H1 (cell line): ENCODE data around the gene SPRR1B. TPM values are rescaled to one million over a fixed set of nuclear protein-coding genes. Genes with fewer than 3 reads are reported as not detected.

ENCODE experiments used
- CTCF ChIA-PET: fragments of 300-600 bp; sonication (Branson Sonifier 250); formaldehyde crosslinking; loops from one replicate; lab custom pipeline; 2021; ENCODE audit not compliant: partially characterized antibody; lab: Charles Lee
- POLR2A ChIA-PET: fragments of 300-600 bp; sonication (Branson Sonifier 250); formaldehyde crosslinking; loops from one replicate; lab custom pipeline; 2021; ENCODE audit warnings: inconsistent platforms; ENCODE audit not compliant: partially characterized antibody; lab: Charles Lee
- DNase-seq, 2 experiments: peaks; one replicate each; pipeline versions ENCODE4 v3.0.0 to v3.0.0-alpha.2; 2010 to 2022; ENCODE audit warnings: low spot score in 2 of 2, low read depth in 1 of 2, mixed read lengths in 1 of 2
- FAIRE-seq: peaks from 2 replicates; lab custom pipeline; 2011; peaks lifted over from hg19 to GRCh38; lab: Jason Lieb, UNC
- H2AFZ ChIP-seq: 2 replicates; pipeline ENCODE4 v1.8.1; 2012; ENCODE audit warnings: low read length, inconsistent platforms
- H2AK5ac ChIP-seq: 2 replicates; pipeline ENCODE4 v1.6.1; 2013; ENCODE audit warnings: low read depth, low read length
- H2BK120ac ChIP-seq: replicated peaks from 2 replicates; pipeline ENCODE3; 2013; ENCODE audit warnings: low read depth, low read length, inconsistent platforms
- H2BK12ac ChIP-seq: 2 replicates; pipeline ENCODE4 v1.6.1; 2013; ENCODE audit warnings: low read depth, low read length
- H2BK15ac ChIP-seq: 2 replicates; pipeline ENCODE4 v1.6.1; 2013; ENCODE audit warnings: low read length
- H2BK20ac ChIP-seq: 2 replicates; pipeline ENCODE4 v1.6.1; 2013; ENCODE audit warnings: low read length
- H2BK5ac ChIP-seq: 2 replicates; pipeline ENCODE4 v1.6.1; 2013; ENCODE audit warnings: low read depth, low read length
- H3K14ac ChIP-seq: 2 replicates; pipeline ENCODE4 v1.6.1; 2013; ENCODE audit warnings: inconsistent platforms; ENCODE audit not compliant: insufficient read length
- H3K18ac ChIP-seq: 2 replicates; pipeline ENCODE4 v1.6.1; 2013; ENCODE audit warnings: low read length; ENCODE audit errors: extremely low read depth
- H3K23ac ChIP-seq: 2 replicates; pipeline ENCODE4 v1.6.1; 2013; ENCODE audit warnings: inconsistent platforms; ENCODE audit not compliant: insufficient read length
- H3K23me2 ChIP-seq: 2 replicates; pipeline ENCODE4 v1.6.1; 2013; ENCODE audit warnings: low read depth, low read length
- H3K27ac ChIP-seq: 2 replicates; pipeline ENCODE4 v1.6.1; 2011; ENCODE audit warnings: low read depth, low read length, inconsistent platforms
- H3K27me3 ChIP-seq, 4 experiments: replicated peaks in 1 of 4; 1 replicate in 1 of 4; 2 replicates in 3 of 4; pipeline versions ENCODE4 v1.6.1 to v1.8.1; 2011 to 2013; ENCODE audit warnings: low read length in 3 of 4, mild to moderate bottlenecking in 3 of 4, inconsistent platforms in 2 of 4, mixed read lengths in 2 of 4, moderate library complexity in 1 of 4; ENCODE audit not compliant: control insufficient read depth in 3 of 4, insufficient read depth in 3 of 4; ENCODE audit errors: extremely low read depth in 1 of 4
- H3K36me3 ChIP-seq, 4 experiments: 2 replicates each; pipeline versions ENCODE4 v1.6.1 to v1.8.1; 2011 to 2013; ENCODE audit warnings: mild to moderate bottlenecking in 4 of 4, low read length in 3 of 4, moderate library complexity in 2 of 4, control low read depth in 1 of 4, inconsistent platforms in 1 of 4; ENCODE audit not compliant: insufficient read depth in 4 of 4, control insufficient read depth in 2 of 4
- H3K4ac ChIP-seq: replicated peaks from 2 replicates; pipeline ENCODE3; 2013; ENCODE audit warnings: low read length, low read depth, mixed read lengths, inconsistent platforms; ENCODE audit not compliant: insufficient read length
- H3K4me1 ChIP-seq, 4 experiments: replicated peaks in 1 of 4; 1 replicate in 1 of 4; 2 replicates in 3 of 4; pipeline versions ENCODE4 v1.6.1 to v1.8.1; 2011 to 2013; ENCODE audit warnings: low read length in 3 of 4, inconsistent platforms in 2 of 4, mixed read lengths in 1 of 4; ENCODE audit not compliant: insufficient read depth in 4 of 4, control insufficient read depth in 3 of 4
- H3K4me2 ChIP-seq, 2 experiments: 2 replicates each; pipeline versions ENCODE4 v1.6.1 to v1.8.1; 2011 to 2013; ENCODE audit warnings: low read depth in 2 of 2, low read length in 2 of 2, control low read depth in 1 of 2, inconsistent platforms in 1 of 2, mild to moderate bottlenecking in 1 of 2; ENCODE audit not compliant: insufficient read depth in 1 of 2
- H3K4me3 ChIP-seq, 4 experiments: fragments of 200-600, 300-600 bp in 1 of 4; sonication (generic), shearing (Covaris generic), sonication (Bioruptor Twin) in 1 of 4; 2 replicates each; pipeline versions ENCODE4 v1.5.1 to v1.8.1; 2011 to 2016; ENCODE audit warnings: low read length in 4 of 4, low read depth in 3 of 4, control low read depth in 2 of 4, inconsistent platforms in 2 of 4, mild to moderate bottlenecking in 2 of 4, mixed read lengths in 1 of 4, moderate library complexity in 1 of 4; ENCODE audit not compliant: insufficient read depth in 2 of 4; ENCODE audit errors: extremely low read depth in 1 of 4
- H3K56ac ChIP-seq: replicated peaks from 2 replicates; pipeline ENCODE3; 2013; ENCODE audit warnings: low read depth, mild to moderate bottlenecking, mixed read lengths, low read length, inconsistent platforms; ENCODE audit not compliant: insufficient read length
- H3K79me1 ChIP-seq: 2 replicates; pipeline ENCODE4 v1.6.1; 2013; ENCODE audit warnings: low read depth, low read length, control low read depth
- H3K79me2 ChIP-seq, 2 experiments: 2 replicates each; pipeline versions ENCODE4 v1.6.1 to v1.8.1; 2012 to 2013; ENCODE audit warnings: low read length in 2 of 2, mild to moderate bottlenecking in 2 of 2, inconsistent platforms in 1 of 2; ENCODE audit not compliant: insufficient read depth in 2 of 2, control insufficient read depth in 1 of 2
- H3K9ac ChIP-seq, 4 experiments: replicated peaks in 1 of 4; 1 replicate in 1 of 4; 2 replicates in 3 of 4; pipeline versions ENCODE4 v1.6.1 to v1.8.1; 2011 to 2013; ENCODE audit warnings: low read depth in 3 of 4, low read length in 3 of 4, control low read depth in 2 of 4, mild to moderate bottlenecking in 2 of 4, moderate library complexity in 2 of 4, inconsistent platforms in 1 of 4; ENCODE audit errors: extremely low read depth in 1 of 4
- H3K9me3 ChIP-seq, 2 experiments: 2 replicates each; pipeline versions ENCODE4 v1.6.1 to v1.8.1; 2012 to 2013; ENCODE audit warnings: mild to moderate bottlenecking in 2 of 2, moderate library complexity in 2 of 2, control low read depth in 1 of 2, inconsistent platforms in 1 of 2, low read depth in 1 of 2, low read length in 1 of 2, mixed read lengths in 1 of 2; ENCODE audit not compliant: insufficient read depth in 2 of 2
- H4K20me1 ChIP-seq, 2 experiments: replicated peaks in 1 of 2; 2 replicates each; pipeline versions ENCODE3 to v1.8.1; 2011 to 2013; ENCODE audit warnings: inconsistent platforms in 2 of 2, low read length in 2 of 2, mild to moderate bottlenecking in 1 of 2; ENCODE audit not compliant: insufficient read depth in 2 of 2, control insufficient read depth in 1 of 2
- H4K5ac ChIP-seq: 2 replicates; pipeline ENCODE4 v1.6.1; 2013; ENCODE audit warnings: low read length, low read depth, mixed read lengths, inconsistent platforms; ENCODE audit not compliant: insufficient read length
- H4K8ac ChIP-seq: 2 replicates; pipeline ENCODE4 v1.8.0; 2013; ENCODE audit warnings: mild to moderate bottlenecking, moderate library complexity, low read length, inconsistent platforms; ENCODE audit not compliant: insufficient read depth; ENCODE audit errors: extremely low read depth
- H4K91ac ChIP-seq: replicated peaks from 2 replicates; pipeline ENCODE3; 2013; ENCODE audit warnings: low read length, mixed read lengths, inconsistent platforms; ENCODE audit not compliant: insufficient read length
- CREB1 ChIP-seq: IDR thresholded peaks from 2 replicates; pipeline ENCODE4 v1.6.1; 2012; ENCODE audit warnings: inconsistent platforms
- RNF2 ChIP-seq: fragments of 200-900, 300-1000 bp; sonication (generic); IDR thresholded peaks from 2 replicates; pipeline ENCODE4 v1.7.1; 2016; ENCODE audit warnings: borderline replicate concordance, low read depth, mild to moderate bottlenecking, antibody characterized with exemption, low read length; ENCODE audit not compliant: poor library complexity, severe bottlenecking; ENCODE audit errors: missing control alignments
- SIRT6 ChIP-seq: IDR thresholded peaks from one replicate; pipeline ENCODE4 v1.7.1; 2012; ENCODE audit warnings: low read length, inconsistent platforms
- SP4 ChIP-seq: IDR thresholded peaks from 2 replicates; pipeline ENCODE4 v1.6.1; 2012; ENCODE audit warnings: low read length, inconsistent platforms
- SRF ChIP-seq: IDR thresholded peaks from 2 replicates; pipeline ENCODE4 v1.6.1; 2011; ENCODE audit warnings: mild to moderate bottlenecking, low read depth, low read length, moderate library complexity
- TBP ChIP-seq: IDR thresholded peaks from 2 replicates; pipeline ENCODE4 v1.6.1; 2011; ENCODE audit warnings: low read depth, low read length, improper control_type of control experiment
- WGBS, 2 experiments: shearing (Covaris generic) in 1 of 2; methylation state at CpG; one replicate each; pipeline versions ENCODE4 v1.1.6 to v1.1.7; 2013 to 2015; ENCODE audit warnings: low lambda C conversion rate in 2 of 2, mixed read lengths in 2 of 2, inconsistent platforms in 1 of 2, low coverage in 1 of 2, missing lambda C conversion rate in 1 of 2; ENCODE audit not compliant: insufficient replicate concordance in 2 of 2, insufficient coverage in 1 of 2, insufficient read length in 1 of 2; ENCODE audit errors: extremely low coverage in 1 of 2, missing lambda C conversion rate in 1 of 2; 5-methylcytosine and 5-hydroxymethylcytosine counted together
- polyA plus RNA-seq, 7 experiments: library from polyadenylated mRNA; depleted of rRNA in 3 of 7; stranded (reverse) in 5 of 7; unstranded in 2 of 7; fragments of >200 nt in 5 of 7; fragments of 200-250 nt in 2 of 7; gene quantifications; 1 replicate in 5 of 7; 2 replicates in 1 of 7; 4 replicates in 1 of 7; pipeline versions ENCODE4 v1.2.1 to v1.2.3, GENCODE V29; 2011 to 2013; ENCODE audit warnings: missing spikeins in 2 of 7, mixed read lengths in 2 of 7
- total RNA-seq: library from RNA; stranded (reverse); fragmentation: NEBNext Ultra II Directional; extraction: Animal tissue kit (Norgen Biotek cat#: 25700); gene quantifications from 2 replicates; pipeline ENCODE4 v1.2.1, GENCODE V29; 2021

Gene SPRR1B
- total and polyA plus RNA-seq, 2 of the 8 experiments (the other 6 are each of a cell fraction or from before 2014, with no cell fraction given), result 0.23 TPM; not detected in 1

- H2BK15ac ChIP-seq, result no peak overlapping the region
- H2BK5ac ChIP-seq, result no peak overlapping the region
- H4K20me1 ChIP-seq, result peaks cover 0 to 2% of the 10 kb centered on the region in 2 experiments
- no peaks in the 10 kb centered on the region for H3K27me3 ChIP-seq
- no peak overlapping the region for H2BK120ac ChIP-seq
- H3K9me3 ChIP-seq, result 0 out of 4 replicates have a peak, but pooled peaks cover 0 to 7% of the 10 kb centered on the region in 2 experiments
- H4K5ac ChIP-seq, result no peak overlapping the region
- no peak overlapping the region for H4K91ac ChIP-seq
- H3K4me3 ChIP-seq, result no peak overlapping the region
- no peaks in the 10 kb centered on the region for H3K23me2 ChIP-seq
- no peak overlapping the region for H3K4ac ChIP-seq
- no peak overlapping the region for H3K14ac ChIP-seq
- H3K36me3 ChIP-seq, result no peaks in the 10 kb centered on the region
- no peak overlapping the region for H2AK5ac ChIP-seq
- H3K79me1 ChIP-seq, result no peaks in the 10 kb centered on the region
- TF ChIP-seq TBP (no peak), SIRT6 (no peak), SRF (no peak), SP4 (no peak), RNF2 (no peak), CREB1 (no peak)
- TF ChIP-seq, all 59 proteins: peak for 0
- H3K4me2 ChIP-seq, result no peak overlapping the region
- no peak overlapping the region; the same call in 1 of the 2 replicates for H4K8ac ChIP-seq
- H3K27ac ChIP-seq, result no peak overlapping the region
- no peak overlapping the region for H3K18ac ChIP-seq
- no peaks in the 10 kb centered on the region for H3K79me2 ChIP-seq
- H3K23ac ChIP-seq, result no peak overlapping the region
- POLR2A ChIA-PET, result no interaction called here
- H2BK12ac ChIP-seq, result no peak overlapping the region
- FAIRE-seq (no peak), DNase-seq (no peak)
- CTCF ChIA-PET, result interaction anchor here (1.0 kb wide), 1 partner anchor 200 kb away, joined by 3 read pairs; no protein-coding TSS in a partner anchor
- no peak overlapping the region for H2BK20ac ChIP-seq
- H2AFZ ChIP-seq, result 0 out of 2 replicates have a peak overlapping the region, but pooled peaks have one; percentile 23
- H3K4me1 ChIP-seq, result peaks cover 0 to 4% (median 2%) of the 10 kb centered on the region in 4 experiments; a peak in 1 of 7 replicates
- no peak overlapping the region for H3K9ac ChIP-seq
- 89% methylated on average over 6 of the region's 6 CpGs; no CpG with 5 or more reads in 1 of the 2 experiments for WGBS, 2 experiments
- H3K56ac ChIP-seq, result no peak overlapping the region
Observed at GRCh38 chr1:152993186-152993585, 37.8 kb upstream of the SPRR1B start.
